Ovary (tissue), 3 donors: ENCODE measurements around the gene ATP2C2.

Source experiments
- EP300 ChIP-seq: sonication (generic); formaldehyde crosslinking; IDR thresholded peaks from one replicate; pipeline ENCODE4 v1.6.1; 2017; ENCODE audit warnings: antibody characterized with exemption
- POLR2A ChIP-seq: fragments of 450-650 bp; IDR thresholded peaks from one replicate; pipeline ENCODE4 v1.6.1; 2017; ENCODE audit warnings: antibody characterized with exemption, mild to moderate bottlenecking, moderate library complexity
- TF ChIP-seq, protein P1 (sequence below), 3 donors: fragments of 450-650 bp in 2 of 3; fragments of 200-600 bp in 1 of 3; IDR thresholded peaks; one replicate each; pipeline versions ENCODE4 v1.5.1 to v1.8.0; 2016 to 2022; ENCODE audit warnings: antibody characterized with exemption in 3 of 3, mild to moderate bottlenecking in 1 of 3
- donor health status: DM: no; HTN: no; CAD: no.

DNA sequence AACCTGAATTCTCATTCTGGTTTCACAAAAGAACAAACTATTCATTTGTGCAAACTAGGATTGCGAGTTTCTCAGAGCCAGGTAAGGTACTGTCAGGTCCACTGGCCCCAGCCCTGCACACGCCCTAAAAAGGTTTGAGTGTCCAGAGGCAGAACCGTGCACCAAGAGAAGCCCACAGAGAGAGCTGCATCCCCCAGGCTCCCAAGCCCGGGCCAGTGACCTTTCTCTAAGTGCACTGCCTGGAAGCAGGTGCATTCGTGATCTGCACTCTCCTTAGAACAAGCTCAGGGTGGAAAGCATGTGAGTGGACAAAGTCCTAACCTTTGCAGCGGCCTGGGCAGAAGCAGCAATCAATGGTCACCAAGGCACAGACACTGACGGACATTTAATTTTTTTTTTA is 109.3 kb downstream of the ATP2C2 start:
- TF ChIP-seq POLR2A (no peak), EP300 (no peak)
- TF ChIP-seq, protein P1, sequence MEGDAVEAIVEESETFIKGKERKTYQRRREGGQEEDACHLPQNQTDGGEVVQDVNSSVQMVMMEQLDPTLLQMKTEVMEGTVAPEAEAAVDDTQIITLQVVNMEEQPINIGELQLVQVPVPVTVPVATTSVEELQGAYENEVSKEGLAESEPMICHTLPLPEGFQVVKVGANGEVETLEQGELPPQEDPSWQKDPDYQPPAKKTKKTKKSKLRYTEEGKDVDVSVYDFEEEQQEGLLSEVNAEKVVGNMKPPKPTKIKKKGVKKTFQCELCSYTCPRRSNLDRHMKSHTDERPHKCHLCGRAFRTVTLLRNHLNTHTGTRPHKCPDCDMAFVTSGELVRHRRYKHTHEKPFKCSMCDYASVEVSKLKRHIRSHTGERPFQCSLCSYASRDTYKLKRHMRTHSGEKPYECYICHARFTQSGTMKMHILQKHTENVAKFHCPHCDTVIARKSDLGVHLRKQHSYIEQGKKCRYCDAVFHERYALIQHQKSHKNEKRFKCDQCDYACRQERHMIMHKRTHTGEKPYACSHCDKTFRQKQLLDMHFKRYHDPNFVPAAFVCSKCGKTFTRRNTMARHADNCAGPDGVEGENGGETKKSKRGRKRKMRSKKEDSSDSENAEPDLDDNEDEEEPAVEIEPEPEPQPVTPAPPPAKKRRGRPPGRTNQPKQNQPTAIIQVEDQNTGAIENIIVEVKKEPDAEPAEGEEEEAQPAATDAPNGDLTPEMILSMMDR (IDR thresholded peaks at IDR 0.05): no peak
